Adrenal gland (tissue), 5 donors: Measurements from ENCODE around the gene ABCF1.

ENCODE experiments used
- CTCF ChIP-seq, 6 experiments: fragments of 450-650 bp in 4 of 6; fragments of 200-600 bp in 2 of 6; sonication (generic) in 1 of 6; IDR thresholded peaks; 1 replicate in 5 of 6; 2 replicates in 1 of 6; pipeline versions ENCODE4 v1.5.1 to v1.8.0; 2016 to 2021; ENCODE audit warnings: antibody characterized with exemption in 6 of 6, mild to moderate bottlenecking in 2 of 6, moderate library complexity in 1 of 6
- POLR2A ChIP-seq, 2 donors: fragments of 450-650 bp; IDR thresholded peaks; one replicate each; pipeline ENCODE4 v1.6.1; 2017; ENCODE audit warnings: antibody characterized with exemption in 2 of 2, mild to moderate bottlenecking in 2 of 2, moderate library complexity in 1 of 2
- donor health status: DM: no; HTN: no; CAD: no.

DNA sequence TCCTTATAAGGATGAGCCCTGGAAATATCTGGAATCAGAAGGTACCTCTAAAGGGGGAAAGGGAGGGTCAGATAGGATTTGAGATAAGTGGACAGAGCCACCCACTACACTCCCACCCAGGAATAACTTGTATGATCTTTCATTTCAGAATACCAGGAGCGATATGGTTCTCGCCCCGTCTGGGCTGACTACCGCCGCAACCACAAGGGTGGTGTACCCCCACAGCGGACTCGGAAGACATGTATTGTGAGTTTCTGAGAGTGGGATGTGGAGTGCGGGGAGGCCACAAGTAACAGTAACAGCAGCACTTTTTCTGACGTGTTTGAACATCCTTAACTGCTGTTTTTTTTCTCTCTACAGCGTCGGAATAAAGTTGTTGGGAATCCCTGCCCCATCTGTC, 48.3 kb downstream of the ABCF1 start:
- no peak for TF ChIP-seq CTCF (IDR thresholded peaks at IDR 0.05)
- no peak for TF ChIP-seq POLR2A (IDR thresholded peaks at IDR 0.05)
